D341Med (cell line): Measurements from ENCODE around the gene RPL13.
"Not testable (repeated sequence)": the region's sequence is repeated elsewhere in the genome, so short reads cannot be mapped to it uniquely, and the experiment has no call there.

ENCODE experiments used
- DNase-seq: peaks from one replicate; pipeline ENCODE4 v3.0.0; 2012; ENCODE audit warnings: low spot score

The RPL13 gene

GRCh38 chr16:89563639-89564392 lies 3.3 kb downstream of the RPL13 start:
- DNase-seq, result no peak

DNA sequence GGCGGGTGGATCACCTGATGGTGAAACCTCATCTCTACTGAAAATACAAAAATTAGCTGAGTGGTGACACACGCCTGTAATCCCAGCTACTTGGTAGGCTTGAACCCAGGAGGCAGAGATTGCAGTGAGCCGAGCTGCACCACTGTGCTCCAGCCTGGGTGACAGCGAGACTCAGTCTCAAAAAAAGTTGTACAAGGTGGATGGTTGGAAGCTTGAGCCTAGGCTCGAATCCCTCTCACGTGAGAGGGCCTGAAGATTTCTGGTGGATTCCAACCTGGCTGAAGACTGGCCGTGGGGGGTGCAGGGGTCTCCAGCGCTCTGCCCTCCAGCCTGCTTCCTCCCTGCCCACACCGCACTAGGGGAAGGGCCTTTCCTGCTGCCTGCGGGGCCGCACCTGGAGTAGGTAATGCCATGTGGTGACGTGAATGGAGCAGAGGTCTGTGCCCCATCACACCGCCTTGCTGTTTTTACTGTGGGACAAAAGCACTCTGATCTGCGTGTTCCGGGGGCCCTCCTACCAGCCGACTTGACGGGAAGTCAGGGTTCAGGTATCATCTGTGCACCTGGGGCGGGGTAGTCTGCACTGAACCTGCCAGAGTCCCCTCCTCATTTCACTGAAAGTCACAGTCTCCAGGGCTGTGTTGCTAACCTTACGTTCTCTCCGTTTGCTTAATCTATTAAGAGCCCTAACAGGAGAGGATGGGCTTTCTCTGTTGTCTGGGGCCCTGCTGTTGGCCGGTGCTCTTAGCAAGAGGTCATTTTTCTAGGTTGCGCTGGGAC lies 4.2 kb downstream of the RPL13 start:
- no peak for DNase-seq

DNA sequence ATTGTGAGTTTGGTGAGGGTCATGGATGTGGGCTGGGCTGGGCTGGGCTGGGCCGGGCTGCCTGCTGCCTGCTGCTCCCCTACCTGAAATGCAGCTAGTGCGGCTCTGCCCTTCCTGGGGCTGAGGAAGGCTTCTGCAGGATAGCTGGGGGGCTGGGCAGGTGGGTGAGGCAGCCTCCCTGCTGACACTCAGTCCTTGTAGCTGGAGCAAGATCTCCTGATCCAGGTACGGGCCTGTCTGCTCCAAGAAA lies 4.7 kb downstream of the RPL13 start:
- DNase-seq, result no peak

DNA sequence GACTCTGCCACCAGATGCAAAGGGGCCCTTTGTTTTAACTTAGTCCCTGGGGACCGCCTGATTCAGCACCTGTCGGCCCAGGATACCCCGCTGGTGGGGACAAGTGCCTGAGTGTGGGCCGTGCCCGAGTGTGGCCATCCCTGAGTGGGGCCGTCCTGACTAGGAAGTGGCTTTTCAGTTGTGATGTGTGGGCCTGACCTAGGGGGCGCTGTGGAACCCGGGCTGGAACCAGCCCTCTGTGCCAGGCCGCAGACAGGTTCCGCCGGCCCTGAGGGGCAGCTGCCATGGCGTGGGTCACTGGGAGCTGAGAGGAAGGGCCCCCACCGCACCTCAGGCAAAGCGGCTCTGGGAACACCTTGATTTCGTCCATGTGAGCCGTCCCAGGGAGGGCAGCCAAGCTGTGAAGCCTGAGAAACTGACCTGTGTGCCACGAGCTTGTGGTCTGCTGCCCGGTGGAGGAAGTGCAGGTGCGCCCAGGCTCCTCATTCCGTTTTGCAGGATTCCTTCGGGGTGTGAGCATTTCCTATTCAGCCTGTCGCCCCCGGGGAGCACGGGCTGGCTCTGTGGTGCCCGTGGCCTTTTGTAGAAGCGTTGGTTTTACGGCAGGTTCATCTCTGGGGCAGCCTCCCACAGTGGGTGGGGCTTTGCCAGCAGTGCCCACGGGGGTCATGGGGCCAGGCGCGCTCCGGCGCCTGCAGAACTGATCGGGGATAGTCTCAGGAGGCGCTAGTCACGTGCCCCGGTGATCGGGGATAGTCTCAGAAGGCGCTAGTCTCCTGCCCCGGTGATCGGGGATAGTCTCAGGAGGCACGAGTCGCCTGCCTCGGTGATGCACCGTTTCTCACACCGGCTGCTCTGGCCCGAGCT lies 5.3 kb downstream of the RPL13 start:
- peak; percentile 73 for DNase-seq

GRCh38 chr16:89567656-89568594 lies 7.4 kb downstream of the RPL13 start:
- no peak for DNase-seq

DNA sequence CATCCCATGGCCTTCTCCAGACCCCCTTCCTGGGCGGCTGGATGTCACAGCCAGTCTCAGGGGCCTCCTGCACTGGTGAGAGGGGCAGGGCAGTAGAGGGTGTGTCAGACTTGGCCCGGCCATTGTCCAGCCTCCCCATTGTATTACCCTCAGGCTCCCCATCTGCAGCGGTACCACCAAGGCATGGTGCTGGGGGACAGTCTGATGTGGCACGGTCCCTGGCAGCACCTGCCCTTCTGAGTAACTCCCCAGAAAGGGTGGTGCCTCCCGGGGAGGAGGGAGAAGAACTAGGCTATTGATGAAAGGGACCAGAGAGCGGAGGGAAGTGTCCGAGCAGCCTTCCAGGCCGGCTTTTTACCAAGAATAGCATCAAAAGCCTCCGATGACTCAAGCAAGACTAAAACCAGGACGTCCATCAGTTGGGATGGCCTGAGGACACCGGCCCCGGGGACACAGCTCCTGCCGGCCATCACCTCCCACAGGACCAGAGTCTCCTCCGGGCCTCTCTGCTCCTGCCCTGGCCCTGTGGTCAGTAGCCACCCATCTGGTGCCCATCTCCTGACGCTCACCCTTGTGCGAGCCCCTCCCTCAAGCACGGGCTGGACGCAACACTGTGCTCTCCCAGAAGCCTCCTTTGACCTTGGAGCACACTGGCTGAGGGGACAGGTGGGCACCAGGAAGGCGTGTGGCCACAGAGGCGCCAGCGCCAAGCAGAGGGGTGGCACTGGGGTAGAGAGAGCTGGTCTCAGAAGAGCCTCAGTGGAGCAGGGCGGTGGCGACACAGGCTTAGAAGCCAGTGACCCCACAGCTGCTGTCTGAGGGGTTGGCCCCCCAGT lies 9.2 kb downstream of the RPL13 start:
- no peak for DNase-seq

GRCh38 chr16:89570342-89570923 lies 10.0 kb downstream of the RPL13 start:
- no peak for DNase-seq

DNA sequence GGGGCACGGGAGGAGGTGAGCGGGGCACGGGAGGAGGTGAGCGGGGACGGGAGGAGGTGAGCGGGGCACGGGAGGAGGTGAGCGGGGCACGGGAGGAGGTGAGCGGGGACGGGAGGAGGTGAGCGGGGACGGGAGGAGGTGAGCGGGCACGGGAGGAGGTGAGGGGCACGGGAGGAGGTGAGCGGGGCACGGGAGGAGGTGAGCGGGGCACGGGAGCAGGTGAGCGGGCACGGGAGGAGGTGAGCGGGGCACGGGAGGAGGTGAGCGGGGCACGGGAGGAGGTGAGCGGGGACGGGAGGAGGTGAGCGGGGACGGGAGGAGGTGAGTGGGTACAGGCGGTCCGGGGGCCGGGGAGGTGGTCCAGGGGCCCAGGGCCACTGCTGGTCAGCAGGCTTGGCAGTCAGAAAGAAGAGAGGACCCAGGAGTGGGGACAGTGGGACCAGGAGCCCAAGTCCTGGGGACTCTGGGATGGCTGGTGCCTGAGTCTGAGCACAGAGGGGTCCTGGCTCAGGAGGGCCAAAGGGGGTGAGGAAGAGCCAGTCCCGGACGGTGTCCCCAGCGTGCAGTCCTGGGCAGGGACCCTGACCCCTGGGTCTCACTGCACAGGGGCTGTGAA lies 10.6 kb downstream of the RPL13 start:
- not testable (repeated sequence) for DNase-seq

- DNase-seq, result no peak
Observed at GRCh38 chr16:89571636-89572035, 11.2 kb downstream of the RPL13 start.

DNA sequence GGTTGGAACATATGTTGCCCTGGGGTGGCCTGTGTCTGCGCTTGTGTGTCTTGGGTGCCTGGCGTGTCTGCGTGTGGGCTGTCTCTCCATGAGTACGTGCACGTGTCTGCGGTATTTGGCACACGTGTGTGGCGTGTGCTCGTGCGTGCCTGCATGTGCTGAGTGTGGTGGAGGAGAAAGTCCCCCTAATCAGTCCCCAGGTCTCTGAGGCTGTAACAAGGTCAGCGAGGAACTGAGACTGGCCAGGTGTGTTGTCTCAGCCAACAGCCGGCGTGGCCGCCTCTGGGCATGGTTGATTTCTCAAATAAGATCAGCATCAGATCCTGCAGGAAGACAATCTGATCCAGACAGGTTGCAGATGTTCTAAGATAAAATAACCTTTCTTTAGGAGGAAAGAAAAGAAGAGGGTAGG lies 11.6 kb downstream of the RPL13 start:
- no peak for DNase-seq

- no peak for DNase-seq
Observed at GRCh38 chr16:89572485-89573205, 12.2 kb downstream of the RPL13 start.

GRCh38 chr16:89573826-89574680 lies 13.6 kb downstream of the RPL13 start:
- no peak for DNase-seq

GRCh38 chr16:89574681-89575246 lies 14.3 kb downstream of the RPL13 start:
- DNase-seq, result no peak

DNA sequence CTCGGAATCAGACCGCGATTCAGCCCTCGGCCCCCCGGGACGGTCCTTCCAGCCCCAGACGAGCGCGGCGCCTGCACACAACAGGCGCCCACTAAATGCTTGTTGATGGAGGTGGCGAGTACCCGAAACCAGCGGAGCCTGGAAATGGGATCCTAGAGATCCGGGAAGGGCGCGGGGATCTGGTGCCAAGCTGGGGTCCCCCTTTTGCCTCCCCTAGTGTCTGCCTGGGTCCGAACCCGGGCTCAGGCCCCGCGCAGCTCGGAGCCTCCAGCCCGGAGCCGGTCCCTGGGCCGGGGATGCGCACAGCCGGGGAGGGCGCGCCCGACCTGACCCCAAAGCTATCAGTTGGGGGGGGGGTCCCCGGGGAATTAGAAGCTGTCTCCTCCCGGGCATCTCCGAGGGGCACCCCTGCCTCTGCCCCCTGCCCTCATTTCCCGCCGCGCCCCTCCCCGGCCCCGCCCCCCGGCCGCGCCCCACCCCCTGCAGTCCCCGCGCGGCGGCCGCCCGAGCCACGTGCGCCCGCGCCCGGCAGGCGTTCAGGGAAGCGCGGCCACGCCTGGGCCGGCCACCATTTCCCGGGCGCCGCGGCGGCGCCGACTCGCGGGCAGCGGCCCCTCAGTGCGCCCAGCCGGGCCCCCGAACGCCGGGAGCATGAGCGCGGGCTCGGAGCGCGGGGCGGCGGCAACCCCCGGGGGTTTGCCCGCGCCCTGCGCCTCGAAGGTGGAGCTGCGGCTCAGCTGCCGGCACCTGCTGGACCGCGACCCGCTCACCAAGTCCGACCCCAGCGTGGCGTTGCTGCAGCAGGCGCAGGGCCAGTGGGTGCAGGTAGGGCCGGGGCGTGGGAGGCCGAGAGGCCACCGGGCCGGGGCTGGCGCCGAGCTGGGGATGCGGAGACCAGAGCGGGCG lies 15.0 kb downstream of the RPL13 start, which contains the start of gene CPNE7:
Gene CPNE7 (plus strand): TSS at position 512 of the 906 bp plus-strand sequence. CDS start 140 bp downstream, at position 652.
- DNase-seq, result peak; percentile 84

GRCh38 chr16:89576153-89577054 lies 15.9 kb downstream of the RPL13 start:
- DNase-seq, result no peak
